Parathyroid adenoma (tissue), 2 donors: ENCODE measurements around the gene LCN6.

ENCODE experiments used
- H2AFZ ChIP-seq: fragments of 300-600 bp; sonication (generic); one replicate; pipeline ENCODE4 v1.7.0; 2017; ENCODE audit warnings: antibody characterized with exemption, mild to moderate bottlenecking
- H3K27ac ChIP-seq: fragments of 300-600 bp; sonication (generic); one replicate; pipeline ENCODE4 v1.7.0; 2017
- H3K27me3 ChIP-seq: fragments of 300-600 bp; sonication (generic); one replicate; pipeline ENCODE4 v1.7.0; 2017; ENCODE audit warnings: low read length; ENCODE audit not compliant: control insufficient read depth, insufficient read depth
- H3K36me3 ChIP-seq: fragments of 300-600 bp; sonication (generic); one replicate; pipeline ENCODE4 v1.7.0; 2017; ENCODE audit warnings: low read length; ENCODE audit not compliant: control insufficient read depth, insufficient read depth
- H3K4me1 ChIP-seq: fragments of 300-600 bp; sonication (generic); one replicate; pipeline ENCODE4 v1.7.0; 2017; ENCODE audit warnings: control low read depth
- H3K4me2 ChIP-seq: fragments of 300-600 bp; sonication (generic); one replicate; pipeline ENCODE4 v1.7.0; 2017; ENCODE audit warnings: low read length
- H3K4me3 ChIP-seq: fragments of 300-600 bp; sonication (generic); one replicate; pipeline ENCODE4 v1.7.0; 2017; ENCODE audit warnings: low read depth, low read length
- H3K79me2 ChIP-seq: fragments of 300-600 bp; sonication (generic); one replicate; pipeline ENCODE4 v1.7.0; 2017; ENCODE audit warnings: control low read depth
- H3K9ac ChIP-seq: fragments of 300-600 bp; sonication (generic); one replicate; pipeline ENCODE4 v1.7.0; 2017; ENCODE audit warnings: mild to moderate bottlenecking
- H3K9me3 ChIP-seq: fragments of 300-600 bp; sonication (generic); one replicate; pipeline ENCODE4 v1.7.0; 2017; ENCODE audit warnings: low read length; ENCODE audit not compliant: control insufficient read depth
- TF ChIP-seq, protein P1 (sequence below): fragments of 300-600 bp; sonication (generic); IDR thresholded peaks from one replicate; pipeline ENCODE4 v1.7.0; 2017; ENCODE audit warnings: antibody characterized with exemption, mild to moderate bottlenecking
- donor health status: primary hyperparathyroidism.

The LCN6 gene

DNA sequence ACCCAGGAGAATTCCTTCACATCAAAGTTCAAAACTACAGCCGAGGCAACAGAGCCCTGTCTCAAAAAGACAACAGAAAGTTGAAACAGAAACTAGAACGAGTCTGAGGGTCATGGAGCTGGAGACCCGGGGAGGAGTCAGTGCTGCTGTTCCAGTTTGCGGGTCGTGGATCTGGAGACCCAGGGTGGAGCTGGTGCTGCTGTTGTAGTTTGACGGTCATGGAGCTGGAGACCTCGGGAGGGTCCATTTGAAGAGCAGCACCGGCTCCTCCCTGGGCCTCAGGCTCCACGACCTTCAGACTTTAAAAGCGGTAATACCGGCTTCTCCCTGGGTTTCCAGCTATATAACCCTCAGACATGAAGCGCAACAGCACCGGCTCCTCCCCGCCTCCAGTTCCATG is 29.0 kb upstream of the LCN6 start:
- no peak overlapping the region for H3K27ac ChIP-seq
- H3K79me2 ChIP-seq = no peaks in the 10 kb centered on the region
- H3K4me3 ChIP-seq = no peak overlapping the region
- TF ChIP-seq, protein P1, sequence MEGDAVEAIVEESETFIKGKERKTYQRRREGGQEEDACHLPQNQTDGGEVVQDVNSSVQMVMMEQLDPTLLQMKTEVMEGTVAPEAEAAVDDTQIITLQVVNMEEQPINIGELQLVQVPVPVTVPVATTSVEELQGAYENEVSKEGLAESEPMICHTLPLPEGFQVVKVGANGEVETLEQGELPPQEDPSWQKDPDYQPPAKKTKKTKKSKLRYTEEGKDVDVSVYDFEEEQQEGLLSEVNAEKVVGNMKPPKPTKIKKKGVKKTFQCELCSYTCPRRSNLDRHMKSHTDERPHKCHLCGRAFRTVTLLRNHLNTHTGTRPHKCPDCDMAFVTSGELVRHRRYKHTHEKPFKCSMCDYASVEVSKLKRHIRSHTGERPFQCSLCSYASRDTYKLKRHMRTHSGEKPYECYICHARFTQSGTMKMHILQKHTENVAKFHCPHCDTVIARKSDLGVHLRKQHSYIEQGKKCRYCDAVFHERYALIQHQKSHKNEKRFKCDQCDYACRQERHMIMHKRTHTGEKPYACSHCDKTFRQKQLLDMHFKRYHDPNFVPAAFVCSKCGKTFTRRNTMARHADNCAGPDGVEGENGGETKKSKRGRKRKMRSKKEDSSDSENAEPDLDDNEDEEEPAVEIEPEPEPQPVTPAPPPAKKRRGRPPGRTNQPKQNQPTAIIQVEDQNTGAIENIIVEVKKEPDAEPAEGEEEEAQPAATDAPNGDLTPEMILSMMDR = no peak
- no peak overlapping the region for H3K4me2 ChIP-seq
- no peak overlapping the region for H3K9ac ChIP-seq
- H3K9me3 ChIP-seq = no peaks in the 10 kb centered on the region
- H3K27me3 ChIP-seq = no peaks in the 10 kb centered on the region
- no peaks in the 10 kb centered on the region for H3K4me1 ChIP-seq
- no peaks in the 10 kb centered on the region for H3K36me3 ChIP-seq
- H2AFZ ChIP-seq = no peak overlapping the region

DNA sequence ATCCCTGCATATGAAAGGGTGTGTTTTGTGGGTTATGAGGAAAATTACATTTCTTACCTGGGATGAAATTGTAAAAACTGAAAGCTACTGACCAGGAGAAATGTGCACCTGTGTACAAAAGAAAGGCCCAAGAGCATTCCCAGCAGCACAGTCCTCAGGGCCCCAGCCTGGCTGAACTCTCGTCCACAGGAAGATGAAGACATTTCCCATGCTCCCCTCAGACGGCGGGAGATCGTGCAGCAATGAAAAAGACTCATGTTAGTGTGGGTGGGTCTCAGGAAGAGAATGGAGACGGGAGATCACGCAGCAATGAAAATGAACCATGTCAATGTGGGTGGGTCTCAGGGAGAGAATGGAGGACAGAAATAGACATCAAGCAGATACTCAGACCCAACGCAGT is 28.6 kb upstream of the LCN6 start:
- H3K27ac ChIP-seq = no peak overlapping the region
- no peaks in the 10 kb centered on the region for H3K9me3 ChIP-seq
- TF ChIP-seq, protein P1 = no peak
- no peaks in the 10 kb centered on the region for H3K4me1 ChIP-seq
- H3K4me2 ChIP-seq = no peak overlapping the region
- H2AFZ ChIP-seq = no peak overlapping the region
- H3K4me3 ChIP-seq = no peak overlapping the region
- H3K27me3 ChIP-seq = no peaks in the 10 kb centered on the region
- no peaks in the 10 kb centered on the region for H3K79me2 ChIP-seq
- H3K36me3 ChIP-seq = no peaks in the 10 kb centered on the region
- no peak overlapping the region for H3K9ac ChIP-seq

GRCh38 chr9:136775191-136775590 is 26.9 kb upstream of the LCN6 start:
- TF ChIP-seq, protein P1 = no peak
- H3K79me2 ChIP-seq = no peaks in the 10 kb centered on the region
- no peak overlapping the region for H3K4me3 ChIP-seq
- H3K9me3 ChIP-seq = no peaks in the 10 kb centered on the region
- no peaks in the 10 kb centered on the region for H3K36me3 ChIP-seq
- H2AFZ ChIP-seq = no peak overlapping the region
- no peak overlapping the region for H3K27ac ChIP-seq
- no peak overlapping the region for H3K9ac ChIP-seq
- no peaks in the 10 kb centered on the region for H3K4me1 ChIP-seq
- H3K27me3 ChIP-seq = no peaks in the 10 kb centered on the region
- H3K4me2 ChIP-seq = no peak overlapping the region

- Histone ChIP-seq H3K9ac (no peak overlapping the region), H3K79me2 (no peaks in the 10 kb centered on the region), H3K4me1 (no peaks in the 10 kb centered on the region), H2AFZ (no peak overlapping the region), H3K9me3 (no peaks in the 10 kb centered on the region), H3K27ac (no peak overlapping the region), H3K36me3 (no peaks in the 10 kb centered on the region), H3K27me3 (no peaks in the 10 kb centered on the region), H3K4me2 (no peak overlapping the region), H3K4me3 (no peak overlapping the region)
- TF ChIP-seq, protein P1 = no peak
These were observed 26.2 kb upstream of the LCN6 start for GRCh38 chr9:136774416-136775045.

GRCh38 chr9:136773386-136774044 is 25.2 kb upstream of the LCN6 start:
- Histone ChIP-seq H3K4me1 (no peaks in the 10 kb centered on the region), H3K4me3 (no peak overlapping the region), H3K4me2 (no peak overlapping the region), H3K27ac (no peak overlapping the region), H2AFZ (no peak overlapping the region), H3K36me3 (no peaks in the 10 kb centered on the region), H3K9ac (no peak overlapping the region), H3K9me3 (no peaks in the 10 kb centered on the region), H3K79me2 (no peaks in the 10 kb centered on the region), H3K27me3 (no peaks in the 10 kb centered on the region)
- TF ChIP-seq, protein P1 = no peak
